B cell (primary cell): ENCODE data around the gene PPCDC. TPM values are rescaled to one million over a fixed set of nuclear protein-coding genes. Genes with fewer than 3 reads are reported as not detected.

Experiments used
- ATAC-seq: fragments of 200-7000 bp; cut with Tn5 transposase; one replicate; pipeline ENCODE4 v1.10.0; 2021; ENCODE audit warnings: low read depth, mild to moderate bottlenecking, moderate number of reproducible peaks, moderate library complexity
- CTCF ChIA-PET: fragments of 350-600 bp; sonication (Branson Sonifier 250); formaldehyde crosslinking; loops from one replicate; lab custom pipeline; 2021; ENCODE audit warnings: antibody characterized with exemption, inconsistent platforms; lab: Charles Lee
- POLR2A ChIA-PET: fragments of 350-600 bp; sonication (Branson Sonifier 250); formaldehyde crosslinking; loops from one replicate; lab custom pipeline; 2021; ENCODE audit warnings: antibody characterized with exemption; lab: Charles Lee
- DNase-seq: peaks from one replicate; pipeline ENCODE4 v3.0.0; 2013
- H2AFZ ChIP-seq: 2 replicates; pipeline ENCODE4 v1.6.1; 2012; ENCODE audit warnings: mild to moderate bottlenecking, low read depth, low read length; ENCODE audit not compliant: insufficient read depth, poor library complexity, severe bottlenecking
- H3K27ac ChIP-seq, 2 donors: 1 replicate in 1 of 2; 2 replicates in 1 of 2; pipeline ENCODE4 v1.5.1; 2012 to 2013; ENCODE audit warnings: low read length in 2 of 2, mild to moderate bottlenecking in 2 of 2, moderate library complexity in 1 of 2
- H3K27me3 ChIP-seq, 4 experiments: fragments of 200-600 bp in 1 of 4; sonication (generic) in 1 of 4; replicated peaks in 1 of 4; 1 replicate in 2 of 4; 2 replicates in 2 of 4; pipeline versions ENCODE4 v1.6.1 to v1.7.0; 2013 to 2016; ENCODE audit warnings: low read length in 3 of 4, mild to moderate bottlenecking in 2 of 4, mixed read lengths in 1 of 4, moderate library complexity in 1 of 4; ENCODE audit not compliant: insufficient read depth in 4 of 4, control insufficient read depth in 3 of 4; ENCODE audit errors: control extremely low read depth in 1 of 4
- H3K36me3 ChIP-seq, 2 experiments: replicated peaks in 1 of 2; 1 replicate in 1 of 2; 2 replicates in 1 of 2; pipeline versions ENCODE4 v1.6.1 to v1.7.1; 2013; ENCODE audit warnings: low read length in 1 of 2; ENCODE audit not compliant: insufficient read depth in 2 of 2, control insufficient read depth in 1 of 2; ENCODE audit errors: control extremely low read depth in 1 of 2, extremely low read depth in 1 of 2
- H3K4me1 ChIP-seq, 2 donors: fragments of 200-600 bp in 1 of 2; sonication (generic) in 1 of 2; 1 replicate in 1 of 2; 2 replicates in 1 of 2; pipeline versions ENCODE4 v1.5.1 to v1.6.1; 2013 to 2017; ENCODE audit warnings: low read length in 2 of 2; ENCODE audit not compliant: control insufficient read depth in 2 of 2, insufficient read depth in 2 of 2
- H3K4me2 ChIP-seq: replicated peaks from 2 replicates; pipeline ENCODE3; 2012; ENCODE audit warnings: mild to moderate bottlenecking, low read depth, low read length; ENCODE audit not compliant: poor library complexity, severe bottlenecking
- H3K4me3 ChIP-seq, 5 experiments: fragments of 200-600 bp in 1 of 5; sonication (generic) in 1 of 5; 1 replicate in 3 of 5; 2 replicates in 2 of 5; pipeline versions ENCODE4 v1.5.1 to v1.7.0; 2011 to 2016; ENCODE audit warnings: low read length in 4 of 5, mild to moderate bottlenecking in 4 of 5, low read depth in 2 of 5, control low read depth in 1 of 5, moderate library complexity in 1 of 5; ENCODE audit not compliant: insufficient read depth in 1 of 5; ENCODE audit errors: control extremely low read depth in 1 of 5, extremely low read depth in 1 of 5
- H3K79me2 ChIP-seq: fragments of 200-600 bp; sonication (generic); one replicate; pipeline ENCODE4 v1.6.0; 2016; ENCODE audit warnings: low read length; ENCODE audit not compliant: control insufficient read depth, insufficient read depth
- H3K9ac ChIP-seq: fragments of 200-600 bp; sonication (generic); 2 replicates; pipeline ENCODE4 v1.6.1; 2017; ENCODE audit warnings: mild to moderate bottlenecking, low read length, moderate library complexity
- H3K9me3 ChIP-seq, 3 donors: one replicate each; pipeline versions ENCODE4 v1.6.1 to v1.7.1; 2013; ENCODE audit warnings: low read length in 2 of 3; ENCODE audit not compliant: control insufficient read depth in 2 of 3, insufficient read depth in 1 of 3; ENCODE audit errors: control extremely low read depth in 1 of 3
- H4K20me1 ChIP-seq: 2 replicates; pipeline ENCODE4 v1.6.0; 2012; ENCODE audit warnings: mild to moderate bottlenecking, low read length; ENCODE audit not compliant: insufficient read depth, control insufficient read depth, poor library complexity, severe bottlenecking
- H3K27ac Mint-ChIP-seq: one replicate; pipeline ENCODE4 v1.8.0; 2021; ENCODE audit warnings: mixed read lengths
- H3K27me3 Mint-ChIP-seq: one replicate; pipeline ENCODE4 v1.8.0; 2021; ENCODE audit warnings: mixed read lengths
- H3K4me1 Mint-ChIP-seq: one replicate; pipeline ENCODE4 v1.8.0; 2021; ENCODE audit warnings: mixed read lengths
- H3K4me3 Mint-ChIP-seq: one replicate; pipeline ENCODE4 v1.8.0; 2021; ENCODE audit warnings: mixed read lengths
- H3K9me3 Mint-ChIP-seq: one replicate; pipeline ENCODE4 v1.8.0; 2022; ENCODE audit warnings: mixed read lengths; ENCODE audit not compliant: insufficient read depth
- CTCF ChIP-seq: fragments of 200-600 bp; IDR thresholded peaks from one replicate; pipeline ENCODE4 v1.8.0; 2022; ENCODE audit warnings: antibody characterized with exemption, mild to moderate bottlenecking
- EZH2 ChIP-seq: IDR thresholded peaks from 2 replicates; pipeline ENCODE4 v1.6.1; 2012; ENCODE audit warnings: borderline replicate concordance, low read depth, mild to moderate bottlenecking, moderate library complexity, low read length; ENCODE audit not compliant: insufficient read depth, poor library complexity, severe bottlenecking
- WGBS: methylation state at CpG from one replicate; pipeline ENCODE4 v1.1.5; 2013; ENCODE audit warnings: missing lambda C conversion rate; ENCODE audit not compliant: insufficient coverage; 5-methylcytosine and 5-hydroxymethylcytosine counted together
- intact Hi-C: fragments of 100-400 bp; cut with micrococcal nuclease; formaldehyde crosslinking; loops from one replicate; pipeline ENCODE4 v1.10.0; 2022
- polyA plus RNA-seq: library from polyadenylated mRNA; depleted of rRNA; stranded (reverse); fragments of >200 nt; gene quantifications from 2 replicates; pipeline ENCODE4 v1.2.3, GENCODE V29; 2012
- total RNA-seq, 2 donors: library from RNA; stranded (reverse); fragments of 120-200 nt in 1 of 2; gene quantifications; 1 replicate in 1 of 2; 2 replicates in 1 of 2; pipeline versions ENCODE4 v1.2.3 to v1.2.4, GENCODE V29; 2013 to 2022

The PPCDC gene
- total and polyA plus RNA-seq, 2 donors (not counting 1 experiment from before 2014, with no cell fraction given): 15.1 to 19.7 TPM

- no peak overlapping the region for H2AFZ ChIP-seq
- no peaks in the 10 kb centered on the region for H3K36me3 ChIP-seq
- no peak overlapping the region for H3K27ac ChIP-seq
- H3K4me3 ChIP-seq: no peak overlapping the region
- CTCF ChIA-PET: interaction anchor here (0.7 to 3.1 kb wide), 2 partner anchors 14 to 284 kb away, joined by 3 to 21 read pairs; no protein-coding TSS in a partner anchor
- no peaks in the 10 kb centered on the region for H3K79me2 ChIP-seq
- 89% methylated on average over 2 of the region's 4 CpGs for WGBS
- no peak for TF ChIP-seq EZH2
- no peak for TF ChIP-seq CTCF
- H3K9ac ChIP-seq: no peak overlapping the region
- no peak for DNase-seq
- no peaks in the 10 kb centered on the region for H4K20me1 ChIP-seq
- no peaks in the 10 kb centered on the region for H3K9me3 ChIP-seq
- no peak overlapping the region for H3K4me2 ChIP-seq
- no peaks in the 10 kb centered on the region for H3K4me1 ChIP-seq
- Mint-ChIP-seq H3K4me1 (no peaks in the 10 kb centered on the region), H3K9me3 (no peaks in the 10 kb centered on the region), H3K27ac (no peak overlapping the region), H3K27me3 (no peaks in the 10 kb centered on the region), H3K4me3 (no peak overlapping the region)
- POLR2A ChIA-PET: no interaction called here
- no peak for ATAC-seq
- H3K27me3 ChIP-seq: no peaks in the 10 kb centered on the region
- intact Hi-C loops: no loop called here
Measured at GRCh38 chr15:75058127-75058905, 34.9 kb downstream of the PPCDC start.

GRCh38 chr15:75059607-75060006 is 36.2 kb downstream of the PPCDC start:
- H3K4me1 Mint-ChIP-seq: no peaks in the 10 kb centered on the region
- DNase-seq: no peak
- POLR2A ChIA-PET: no interaction called here

More at GRCh38 chr15:75059607-75060006, 36.2 kb downstream of the PPCDC start:
- H3K27ac ChIP-seq: no peak overlapping the region
- H3K4me1 ChIP-seq: no peaks in the 10 kb centered on the region
- no peaks in the 10 kb centered on the region for H3K27me3 ChIP-seq
- H3K79me2 ChIP-seq: no peaks in the 10 kb centered on the region
- CTCF ChIA-PET: no interaction called here
- no peaks in the 10 kb centered on the region for H3K36me3 ChIP-seq
- Mint-ChIP-seq H3K27me3 (no peaks in the 10 kb centered on the region), H3K9me3 (no peaks in the 10 kb centered on the region), H3K27ac (no peak overlapping the region), H3K4me3 (no peak overlapping the region)
- no peak overlapping the region for H2AFZ ChIP-seq
- H3K4me3 ChIP-seq: no peak overlapping the region
- H3K9me3 ChIP-seq: no peaks in the 10 kb centered on the region
- TF ChIP-seq CTCF: no peak
- no peak for TF ChIP-seq EZH2
- 88% methylated on average over 5 of the region's 5 CpGs for whole genome bisulfite sequencing
- H3K4me2 ChIP-seq: no peak overlapping the region
- ATAC-seq: no peak
- no peaks in the 10 kb centered on the region for H4K20me1 ChIP-seq
- no peak overlapping the region for H3K9ac ChIP-seq
- intact Hi-C loops: no loop called here
